CD14-positive monocyte (primary cell): ENCODE results near the gene MCF2L. TPM values are rescaled to one million over a fixed set of nuclear protein-coding genes. Genes with fewer than 3 reads are reported as not detected.

Experiments used
- DNase-seq, 3 donors: peaks; one replicate each; pipeline ENCODE4 v3.0.0-alpha.2; 2011 to 2022
- H2AFZ ChIP-seq: 2 replicates; pipeline ENCODE4 v1.6.0; 2012; ENCODE audit warnings: mild to moderate bottlenecking, low read depth, low read length, inconsistent platforms; ENCODE audit not compliant: insufficient read depth, poor library complexity, severe bottlenecking
- H3K27ac ChIP-seq, 2 donors: 1 replicate in 1 of 2; 2 replicates in 1 of 2; pipeline ENCODE4 v1.5.1; 2012 to 2013; ENCODE audit warnings: low read length in 2 of 2, control low read depth in 1 of 2, inconsistent platforms in 1 of 2, low read depth in 1 of 2, mild to moderate bottlenecking in 1 of 2
- H3K27me3 ChIP-seq, 2 donors: one replicate each; pipeline versions ENCODE4 v1.6.0 to v1.6.1; 2011 to 2013; ENCODE audit warnings: low read length in 2 of 2; ENCODE audit not compliant: control insufficient read depth in 2 of 2, insufficient read depth in 2 of 2
- H3K36me3 ChIP-seq, 2 donors: replicated peaks in 1 of 2; 1 replicate in 1 of 2; 2 replicates in 1 of 2; pipeline versions ENCODE4 v1.5.1 to v1.6.1; 2012 to 2013; ENCODE audit warnings: low read length in 2 of 2, control low read depth in 1 of 2, inconsistent platforms in 1 of 2, mild to moderate bottlenecking in 1 of 2; ENCODE audit not compliant: insufficient read depth in 2 of 2, control insufficient read depth in 1 of 2
- H3K4me1 ChIP-seq, 2 donors: 1 replicate in 1 of 2; 2 replicates in 1 of 2; pipeline versions ENCODE4 v1.5.1 to v1.6.1; 2012 to 2013; ENCODE audit warnings: low read length in 2 of 2, control low read depth in 1 of 2, inconsistent platforms in 1 of 2, mild to moderate bottlenecking in 1 of 2, moderate library complexity in 1 of 2; ENCODE audit not compliant: insufficient read depth in 2 of 2, control insufficient read depth in 1 of 2
- H3K4me2 ChIP-seq: replicated peaks from 2 replicates; pipeline ENCODE3; 2012; ENCODE audit warnings: low read length, moderate library complexity, mild to moderate bottlenecking; ENCODE audit not compliant: poor library complexity, severe bottlenecking; ENCODE audit errors: extremely low read depth
- H3K4me3 ChIP-seq, 3 experiments: fragments of 200-600 bp in 1 of 3; sonication (generic) in 1 of 3; replicated peaks in 1 of 3; 1 replicate in 2 of 3; 2 replicates in 1 of 3; pipeline ENCODE4 v1.5.1; 2011 to 2013; ENCODE audit warnings: low read length in 3 of 3, mild to moderate bottlenecking in 3 of 3, control low read depth in 2 of 3, low read depth in 2 of 3, inconsistent platforms in 1 of 3, moderate library complexity in 1 of 3
- H3K79me2 ChIP-seq: 2 replicates; pipeline ENCODE4 v1.6.0; 2012; ENCODE audit warnings: mild to moderate bottlenecking, control low read depth, inconsistent platforms, low read length, moderate library complexity; ENCODE audit not compliant: insufficient read depth
- H3K9ac ChIP-seq: 2 replicates; pipeline ENCODE4 v1.6.0; 2017; ENCODE audit warnings: low read length, mild to moderate bottlenecking; ENCODE audit not compliant: insufficient read depth, poor library complexity, severe bottlenecking
- H3K9me3 ChIP-seq, 2 donors: replicated peaks in 1 of 2; 1 replicate in 1 of 2; 2 replicates in 1 of 2; pipeline versions ENCODE4 v1.5.1 to v1.6.1; 2012 to 2013; ENCODE audit warnings: low read length in 2 of 2, control low read depth in 1 of 2; ENCODE audit not compliant: control insufficient read depth in 1 of 2, insufficient read depth in 1 of 2
- H4K20me1 ChIP-seq: 2 replicates; pipeline ENCODE4 v1.6.0; 2012; ENCODE audit warnings: mild to moderate bottlenecking, low read length, control low read depth, moderate library complexity; ENCODE audit not compliant: insufficient read depth
- H3K27ac Mint-ChIP-seq, 7 donors: one replicate each; pipeline ENCODE4 v1.8.0; 2020; ENCODE audit warnings: mild to moderate bottlenecking in 7 of 7, mixed read lengths in 7 of 7, moderate library complexity in 6 of 7, inconsistent platforms in 2 of 7
- H3K27me3 Mint-ChIP-seq, 3 donors: one replicate each; pipeline ENCODE4 v1.8.0; 2021 to 2022; ENCODE audit warnings: low read depth in 3 of 3, mild to moderate bottlenecking in 3 of 3, mixed read lengths in 3 of 3, moderate library complexity in 3 of 3, inconsistent platforms in 1 of 3
- H3K36me3 Mint-ChIP-seq, 2 donors: one replicate each; pipeline ENCODE4 v1.8.0; 2020; ENCODE audit warnings: mixed read lengths in 2 of 2, inconsistent platforms in 1 of 2, mild to moderate bottlenecking in 1 of 2
- H3K4me1 Mint-ChIP-seq: one replicate; pipeline ENCODE4 v1.8.0; 2020; ENCODE audit warnings: mild to moderate bottlenecking, mixed read lengths
- H3K4me3 Mint-ChIP-seq, 2 donors: one replicate each; pipeline ENCODE4 v1.8.0; 2020; ENCODE audit warnings: mild to moderate bottlenecking in 2 of 2, mixed read lengths in 2 of 2, moderate library complexity in 1 of 2
- H3K9me3 Mint-ChIP-seq, 7 donors: one replicate each; pipeline ENCODE4 v1.8.0; 2020 to 2022; ENCODE audit warnings: mixed read lengths in 7 of 7, mild to moderate bottlenecking in 6 of 7, moderate library complexity in 6 of 7, inconsistent platforms in 2 of 7
- CTCF ChIP-seq: fragments of 200-600 bp; IDR thresholded peaks from one replicate; pipeline ENCODE4 v1.8.0; 2022; ENCODE audit warnings: antibody characterized with exemption, mild to moderate bottlenecking
- WGBS: methylation state at CpG from one replicate; pipeline ENCODE4 v1.1.5; 2013; ENCODE audit warnings: missing lambda C conversion rate; ENCODE audit not compliant: insufficient coverage; 5-methylcytosine and 5-hydroxymethylcytosine counted together
- intact Hi-C, 2 donors: fragments of 100-400 bp; cut with micrococcal nuclease; formaldehyde crosslinking; loops; one replicate each; pipeline versions ENCODE4 v1.15.0 to v1.15.1; 2023
- polyA plus RNA-seq, 3 donors: library from polyadenylated mRNA; depleted of rRNA in 1 of 3; unstranded in 2 of 3; stranded (reverse) in 1 of 3; fragments of 300-500 nt in 2 of 3; fragments of >200 nt in 1 of 3; fragmentation: Illumina TruSeq in 2 of 3; gene quantifications; 1 replicate in 2 of 3; 2 replicates in 1 of 3; pipeline ENCODE4 v1.2.3, GENCODE V29; 2012 to 2021

MCF2L gene
- polyA plus RNA-seq, 3 donors: not detected

- H4K20me1 ChIP-seq: no peaks in the 10 kb centered on the region
- no peaks in the 10 kb centered on the region for H3K36me3 Mint-ChIP-seq
- H3K4me1 ChIP-seq: no peaks in the 10 kb centered on the region
- DNase-seq: no peak
- no peak overlapping the region for H3K4me2 ChIP-seq
- no peaks in the 10 kb centered on the region for H3K27me3 ChIP-seq
- no peak overlapping the region for H2AFZ ChIP-seq
- WGBS: 94% methylated on average over 10 of the region's 11 CpGs
- H3K9me3 ChIP-seq: peaks cover 0 to 6% of the 10 kb centered on the region in 2 donors
- no peak for TF ChIP-seq CTCF
- no peak overlapping the region for H3K4me3 ChIP-seq
- intact Hi-C loops: no loop called here
- H3K79me2 ChIP-seq: no peaks in the 10 kb centered on the region
- no peak overlapping the region for H3K9ac ChIP-seq
- no peaks in the 10 kb centered on the region for H3K4me1 Mint-ChIP-seq
- no peaks in the 10 kb centered on the region for H3K36me3 ChIP-seq
- no peaks in the 10 kb centered on the region for H3K27me3 Mint-ChIP-seq
- H3K27ac Mint-ChIP-seq: peak overlapping the region in 1 of 7 donors; percentile 44
- H3K27ac ChIP-seq: no peak overlapping the region
- no peak overlapping the region for H3K4me3 Mint-ChIP-seq
- H3K9me3 Mint-ChIP-seq: peaks cover 2 to 16% (median 11%) of the 10 kb centered on the region in 7 donors
Observed at GRCh38 chr13:113073942-113074341, 104.9 kb downstream of the MCF2L start.

GRCh38 chr13:113074401-113074800, 105.4 kb downstream of the MCF2L start:
- Mint-ChIP-seq H3K27ac (peak overlapping the region in 2 of 7 donors; percentile 30 to 44), H3K4me3 (no peak overlapping the region), H3K27me3 (no peaks in the 10 kb centered on the region), H3K4me1 (no peaks in the 10 kb centered on the region), H3K36me3 (no peaks in the 10 kb centered on the region), H3K9me3 (peaks cover 2 to 16% (median 11%) of the 10 kb centered on the region in 7 donors)
- Histone ChIP-seq H3K79me2 (no peaks in the 10 kb centered on the region), H3K27ac (no peak overlapping the region), H3K4me3 (no peak overlapping the region), H3K9me3 (peaks cover 0 to 6% of the 10 kb centered on the region in 2 donors), H3K36me3 (no peaks in the 10 kb centered on the region), H3K27me3 (no peaks in the 10 kb centered on the region), H3K4me1 (no peaks in the 10 kb centered on the region), H3K4me2 (no peak overlapping the region), H2AFZ (no peak overlapping the region), H3K9ac (no peak overlapping the region), H4K20me1 (no peaks in the 10 kb centered on the region)
- DNase-seq: no peak
- intact Hi-C loops: no loop called here
- no peak for TF ChIP-seq CTCF
- WGBS: 98% methylated on average over 9 of the region's 18 CpGs
